Osteocyte (in vitro differentiated cells): ENCODE measurements around the gene IDE. TPM values are rescaled to one million over a fixed set of nuclear protein-coding genes. Genes with fewer than 3 reads are reported as not detected.

Experiments
- DNase-seq: peaks from one replicate; pipeline ENCODE4 v3.0.0; 2021; ENCODE audit warnings: mixed read lengths; ENCODE audit not compliant: unreplicated experiment; ENCODE audit errors: extremely low spot score
- H3K27ac Mint-ChIP-seq: one replicate; pipeline ENCODE4 v1.8.0; 2021; ENCODE audit warnings: mild to moderate bottlenecking, mixed read lengths; ENCODE audit not compliant: unreplicated experiment
- H3K27me3 Mint-ChIP-seq: one replicate; pipeline ENCODE4 v1.8.0; 2021; ENCODE audit warnings: mixed read lengths; ENCODE audit not compliant: unreplicated experiment
- H3K36me3 Mint-ChIP-seq: one replicate; pipeline ENCODE4 v1.8.0; 2021; ENCODE audit warnings: mixed read lengths; ENCODE audit not compliant: unreplicated experiment
- H3K4me1 Mint-ChIP-seq: one replicate; pipeline ENCODE4 v1.8.0; 2021; ENCODE audit warnings: mixed read lengths; ENCODE audit not compliant: unreplicated experiment
- H3K4me3 Mint-ChIP-seq: one replicate; pipeline ENCODE4 v1.8.0; 2021; ENCODE audit warnings: mild to moderate bottlenecking, moderate library complexity, mixed read lengths; ENCODE audit not compliant: unreplicated experiment
- H3K9me3 Mint-ChIP-seq: one replicate; pipeline ENCODE4 v1.8.0; 2021; ENCODE audit warnings: mixed read lengths; ENCODE audit not compliant: unreplicated experiment
- CTCF ChIP-seq: fragments of 200-600 bp; sonication (generic); IDR thresholded peaks from 2 replicates; pipeline ENCODE4 v1.5.0; 2021; ENCODE audit warnings: antibody characterized with exemption, mild to moderate bottlenecking, moderate library complexity
- total RNA-seq: library from RNA; stranded (reverse); gene quantifications from 2 replicates; pipeline ENCODE4 v1.2.1, GENCODE V29; 2021

The IDE gene
- total RNA-seq, 1 donor from 2014 or later: 42.4 TPM

GRCh38 chr10:92562424-92562823, 11.5 kb downstream of the IDE start:
- no peak for DNase-seq
- no peaks in the 10 kb centered on the region for H3K27me3 Mint-ChIP-seq
- peaks cover 6% of the 10 kb centered on the region for H3K4me1 Mint-ChIP-seq
- no peak for TF ChIP-seq CTCF
- H3K27ac Mint-ChIP-seq: peak overlapping the region; percentile 23
- no peak overlapping the region for H3K4me3 Mint-ChIP-seq
- peaks cover 8% of the 10 kb centered on the region for H3K9me3 Mint-ChIP-seq
- H3K36me3 Mint-ChIP-seq: peaks cover 35% of the 10 kb centered on the region

- Mint-ChIP-seq H3K4me1 (peaks cover 5% of the 10 kb centered on the region), H3K4me3 (no peak overlapping the region), H3K36me3 (peaks cover 48% of the 10 kb centered on the region), H3K27ac (no peak overlapping the region), H3K27me3 (no peaks in the 10 kb centered on the region), H3K9me3 (peaks cover 9% of the 10 kb centered on the region)
- no peak for TF ChIP-seq CTCF
- no peak for DNase-seq
Measured at GRCh38 chr10:92559046-92559445, 14.8 kb downstream of the IDE start.

- no peaks in the 10 kb centered on the region for H3K27me3 Mint-ChIP-seq
- H3K36me3 Mint-ChIP-seq: peaks cover 52% of the 10 kb centered on the region
- H3K9me3 Mint-ChIP-seq: peaks cover 12% of the 10 kb centered on the region
- H3K4me1 Mint-ChIP-seq: no peaks in the 10 kb centered on the region
- TF ChIP-seq CTCF: no peak
- DNase-seq: no peak
- H3K27ac Mint-ChIP-seq: no peak overlapping the region
- H3K4me3 Mint-ChIP-seq: no peak overlapping the region
Measured at GRCh38 chr10:92553959-92554358, 19.9 kb downstream of the IDE start.

GRCh38 chr10:92552310-92552709, 21.6 kb downstream of the IDE start:
- Mint-ChIP-seq H3K4me1 (no peaks in the 10 kb centered on the region), H3K27ac (no peak overlapping the region), H3K4me3 (no peak overlapping the region), H3K36me3 (peaks cover 42% of the 10 kb centered on the region), H3K27me3 (no peaks in the 10 kb centered on the region), H3K9me3 (peaks cover 10% of the 10 kb centered on the region)
- peak; percentile 21 for TF ChIP-seq CTCF
- DNase-seq: no peak

- no peak for TF ChIP-seq CTCF
- H3K4me1 Mint-ChIP-seq: no peaks in the 10 kb centered on the region
- H3K4me3 Mint-ChIP-seq: no peak overlapping the region
- H3K27me3 Mint-ChIP-seq: no peaks in the 10 kb centered on the region
- no peak overlapping the region for H3K27ac Mint-ChIP-seq
- H3K36me3 Mint-ChIP-seq: peaks cover 35% of the 10 kb centered on the region
- H3K9me3 Mint-ChIP-seq: peaks cover 10% of the 10 kb centered on the region
- DNase-seq: no peak
Measured at GRCh38 chr10:92550924-92551323, 23.0 kb downstream of the IDE start.
